ENCODE results near the gene NSUN2.

- TF ChIP-seq CTCF (IDR thresholded peaks at IDR 0.05) (no peak), POLR2A (IDR thresholded peaks at IDR 0.05) (no peak)
Observed at GRCh38 chr5:6578676-6579343, 54.0 kb downstream of the NSUN2 start.
